ENCODE measurements around the gene PTPRC.

Gene PTPRC

GRCh38 chr1:198708761-198709525 is 70.1 kb downstream of the PTPRC start:
- TF ChIP-seq ZFX (IDR thresholded peaks at IDR 0.05) = no peak
- TF ChIP-seq CTCF (conservative IDR thresholded peaks at IDR 0.05) = no peak
- H3K27ac ChIP-seq = no peak overlapping the region

- H3K27ac ChIP-seq = no peak overlapping the region
Observed at GRCh38 chr1:198711837-198712236, 73.0 kb downstream of the PTPRC start.

GRCh38 chr1:198713081-198713480 is 74.2 kb downstream of the PTPRC start:
- no peak overlapping the region for H3K27ac ChIP-seq
- no peak for TF ChIP-seq CTCF (conservative IDR thresholded peaks at IDR 0.05)
- no peak for TF ChIP-seq ZFX (IDR thresholded peaks at IDR 0.05)

More at GRCh38 chr1:198711837-198712236, 73.0 kb downstream of the PTPRC start:
- TF ChIP-seq ZFX (IDR thresholded peaks at IDR 0.05) = no peak
- no peak for TF ChIP-seq CTCF (conservative IDR thresholded peaks at IDR 0.05)

GRCh38 chr1:198714271-198714670 is 75.4 kb downstream of the PTPRC start:
- no peak for TF ChIP-seq CTCF (conservative IDR thresholded peaks at IDR 0.05)
- no peak for TF ChIP-seq ZFX (IDR thresholded peaks at IDR 0.05)
- H3K27ac ChIP-seq = no peak overlapping the region

GRCh38 chr1:198716051-198716450 is 77.2 kb downstream of the PTPRC start:
- H3K27ac ChIP-seq = no peak overlapping the region
- TF ChIP-seq ZFX (IDR thresholded peaks at IDR 0.05) (no peak), CTCF (conservative IDR thresholded peaks at IDR 0.05) (no peak)

GRCh38 chr1:198717510-198717909 is 78.7 kb downstream of the PTPRC start:
- no peak for TF ChIP-seq CTCF (conservative IDR thresholded peaks at IDR 0.05)
- no peak for TF ChIP-seq ZFX (IDR thresholded peaks at IDR 0.05)
- H3K27ac ChIP-seq = no peak overlapping the region

GRCh38 chr1:198723127-198723526 is 84.3 kb downstream of the PTPRC start:
- H3K27ac ChIP-seq = no peak overlapping the region
- TF ChIP-seq CTCF (conservative IDR thresholded peaks at IDR 0.05) (no peak), ZFX (IDR thresholded peaks at IDR 0.05) (no peak)
